H7 (cell line): ENCODE measurements around the gene TTLL12. TPM values are rescaled to one million over a fixed set of nuclear protein-coding genes. Genes with fewer than 3 reads are reported as not detected.

ENCODE experiments used
- DNase-seq: peaks from one replicate; pipeline ENCODE4 v3.0.0; 2012
- H3K27me3 ChIP-seq: 2 replicates; pipeline ENCODE4 v1.6.0; 2011; ENCODE audit warnings: mild to moderate bottlenecking, low read length; ENCODE audit not compliant: control insufficient read depth, insufficient read depth
- H3K36me3 ChIP-seq: replicated peaks from 2 replicates; pipeline ENCODE4 v1.5.1; 2011; ENCODE audit warnings: low read length; ENCODE audit not compliant: control insufficient read depth, insufficient read depth
- H3K4me3 ChIP-seq: 2 replicates; pipeline ENCODE4 v1.5.1; 2011; ENCODE audit warnings: low read depth, mild to moderate bottlenecking, control low read depth, low read length, moderate library complexity; ENCODE audit not compliant: insufficient read depth
- total RNA-seq: library from RNA; depleted of rRNA; stranded (reverse); fragments of >200 nt; shearing (Covaris generic); gene quantifications from 2 replicates; pipeline ENCODE4 v1.2.3, GENCODE V29; 2014; rRNA removed

TTLL12 gene
- total RNA-seq, 1 experiment from 2014 or later, result 100 TPM

GRCh38 chr22:43129426-43130425, 57.2 kb downstream of the TTLL12 start:
- Histone ChIP-seq H3K4me3 (no peak overlapping the region), H3K27me3 (no peaks in the 10 kb centered on the region), H3K36me3 (peaks cover 7% of the 10 kb centered on the region)
- peak; percentile 70 for DNase-seq

DNA sequence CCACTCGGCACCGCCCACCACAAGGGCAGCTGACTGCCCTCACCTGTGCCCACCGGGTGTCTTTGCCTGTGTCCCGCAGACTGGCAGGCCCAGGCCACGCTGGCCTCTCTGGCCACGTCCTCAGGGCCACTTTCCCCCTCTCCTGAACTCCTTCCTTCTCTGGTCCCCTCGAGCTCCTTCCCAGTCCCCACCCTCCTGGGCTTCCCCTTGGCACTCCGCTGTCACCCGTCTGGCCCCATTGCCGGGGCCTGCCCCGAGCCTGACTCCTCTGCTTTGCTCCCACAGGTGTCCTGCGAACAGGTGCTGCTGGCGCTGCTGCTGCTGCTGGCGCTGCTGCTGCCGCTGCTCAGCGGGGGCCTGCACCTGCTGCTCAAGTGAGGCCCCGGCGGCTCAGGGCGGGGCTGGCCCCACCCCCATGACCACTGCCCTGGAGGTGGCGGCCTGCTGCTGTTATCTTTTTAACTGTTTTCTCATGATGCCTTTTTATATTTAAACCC, 58.0 kb downstream of the TTLL12 start:
- Histone ChIP-seq H3K27me3 (no peaks in the 10 kb centered on the region), H3K4me3 (no peak overlapping the region), H3K36me3 (peaks cover 1% of the 10 kb centered on the region)
- peak; percentile 91 for DNase-seq

DNA sequence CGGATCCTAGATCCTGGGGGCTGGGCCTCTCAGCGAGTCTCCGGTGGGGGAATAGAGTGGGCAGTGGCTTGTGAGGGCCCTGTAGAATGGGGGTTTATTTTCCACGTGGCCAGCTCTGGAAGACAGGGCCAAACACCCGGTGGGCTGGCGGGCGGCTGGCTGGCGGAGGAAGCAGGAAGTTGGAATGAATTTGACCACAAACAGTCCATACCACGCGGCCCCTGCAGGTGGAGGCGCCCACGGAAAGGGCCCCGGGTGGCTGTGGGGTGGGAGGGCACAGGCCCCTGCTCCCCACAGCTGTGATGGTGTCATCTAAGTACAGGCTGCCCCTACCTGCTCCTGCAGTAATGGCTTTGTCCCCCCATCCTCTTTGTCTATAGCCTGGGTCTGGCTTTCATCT, 58.8 kb downstream of the TTLL12 start:
- Histone ChIP-seq H3K36me3 (no peaks in the 10 kb centered on the region; the same call in 1 of the 2 replicates), H3K4me3 (no peak overlapping the region), H3K27me3 (no peaks in the 10 kb centered on the region)
- DNase-seq, result no peak

- peak; percentile 60 for DNase-seq
- H3K27me3 ChIP-seq, result no peaks in the 10 kb centered on the region
- H3K36me3 ChIP-seq, result no peaks in the 10 kb centered on the region
- no peak overlapping the region for H3K4me3 ChIP-seq
These were observed 59.6 kb downstream of the TTLL12 start for GRCh38 chr22:43127166-43127908.

GRCh38 chr22:43126501-43127165, 60.3 kb downstream of the TTLL12 start:
- H3K27me3 ChIP-seq, result no peaks in the 10 kb centered on the region
- peak; percentile 79 for DNase-seq
- H3K4me3 ChIP-seq, result no peak overlapping the region
- H3K36me3 ChIP-seq, result no peaks in the 10 kb centered on the region

DNA sequence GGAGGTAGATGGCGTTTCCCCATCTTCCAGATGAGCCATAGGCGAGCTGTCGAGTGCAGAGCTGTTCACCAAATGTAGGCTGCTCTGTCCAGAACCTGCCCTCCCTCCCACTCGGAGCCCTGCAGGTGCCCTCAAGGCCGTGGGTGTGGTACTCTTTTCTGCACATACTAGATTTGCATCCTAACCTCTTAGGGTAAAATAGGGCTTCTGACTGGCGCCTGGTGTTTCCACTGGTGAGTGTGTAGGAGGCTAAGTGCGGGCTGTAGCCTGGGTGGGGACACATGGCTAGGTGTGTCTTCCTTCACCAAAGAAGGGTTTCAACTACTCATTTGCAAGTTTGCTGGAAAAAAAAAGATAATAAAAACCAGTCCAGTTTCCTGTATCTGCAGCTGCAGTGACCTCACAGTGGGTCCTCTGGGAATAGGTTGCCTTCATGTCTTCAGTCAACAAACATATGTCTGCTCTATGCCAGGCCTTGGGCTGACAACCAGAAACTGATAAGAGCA, 67.9 kb downstream of the TTLL12 start:
- no peak for DNase-seq
- no peak overlapping the region for H3K4me3 ChIP-seq
- no peaks in the 10 kb centered on the region for H3K36me3 ChIP-seq
- H3K27me3 ChIP-seq, result no peaks in the 10 kb centered on the region

- peak; percentile 73 for DNase-seq
- Histone ChIP-seq H3K27me3 (no peaks in the 10 kb centered on the region), H3K4me3 (no peak overlapping the region), H3K36me3 (no peaks in the 10 kb centered on the region)
These were observed 68.7 kb downstream of the TTLL12 start for GRCh38 chr22:43118024-43118849.

- H3K4me3 ChIP-seq, result no peak overlapping the region
- no peak for DNase-seq
- no peaks in the 10 kb centered on the region for H3K36me3 ChIP-seq
- H3K27me3 ChIP-seq, result peaks cover 3% of the 10 kb centered on the region
These were observed 70.0 kb downstream of the TTLL12 start for GRCh38 chr22:43116932-43117331.

Other genes with a start within 250 kb of the TTLL12 start
- 60.1 and 63.1 TPM in 2 replicates for gene PACSIN2, start 172.0 kb downstream of the TTLL12 start, total RNA-seq
- gene TTLL1, start 97.7 kb downstream of the TTLL12 start, total RNA-seq, result 6.5 and 8.9 TPM in 2 replicates
- 2.1 and 3.2 TPM in 2 replicates for gene BIK, start 76.4 kb downstream of the TTLL12 start, total RNA-seq
- 27.8 and 29.0 TPM in 2 replicates for gene MCAT, start 43.7 kb downstream of the TTLL12 start, total RNA-seq
- 39.4 and 45.1 TPM in 2 replicates for gene TSPO, start 35.6 kb downstream of the TTLL12 start, total RNA-seq
- 0.45 and 0.89 TPM in 2 replicates for gene SCUBE1, start 156.2 kb upstream of the TTLL12 start, total RNA-seq
- gene MPPED1, start 224.9 kb upstream of the TTLL12 start, total RNA-seq, result 0.15 and 1.2 TPM in 2 replicates